ENCODE data around the gene ZYG11A.

The ZYG11A gene

DNA sequence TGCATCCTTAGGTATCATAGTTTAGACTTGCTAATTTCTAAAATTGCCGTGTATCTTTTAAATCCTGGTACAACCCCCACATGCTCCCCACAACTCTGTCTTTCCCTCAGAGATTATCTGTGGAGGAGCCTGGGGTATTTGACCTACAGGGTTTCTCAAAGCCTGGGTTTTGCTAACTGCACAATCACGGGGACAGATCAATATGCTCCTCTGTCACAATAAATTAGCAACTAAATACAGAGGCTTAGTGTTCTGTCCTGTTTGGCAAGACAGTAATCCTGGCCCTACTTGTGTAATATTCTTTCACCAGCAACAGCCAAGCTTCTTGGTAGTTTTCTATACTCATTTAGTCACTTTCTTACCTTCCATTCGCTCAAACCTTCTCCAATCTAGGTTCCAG, 70.5 kb downstream of the ZYG11A start:
- DNase-seq (ENCODE audit: extremely low read depth, insufficient read length): no peak
- H3K4me3 ChIP-seq (replicated peaks; ENCODE audit: low read depth, low read length): no peak overlapping the region
- no peaks in the 10 kb centered on the region for H3K27me3 ChIP-seq (replicated peaks; ENCODE audit: control insufficient read depth, insufficient read depth, low read length)
- no peaks in the 10 kb centered on the region for H3K36me3 ChIP-seq (ENCODE audit: control insufficient read depth, insufficient read depth, low read length)
- TF ChIP-seq, protein P1, sequence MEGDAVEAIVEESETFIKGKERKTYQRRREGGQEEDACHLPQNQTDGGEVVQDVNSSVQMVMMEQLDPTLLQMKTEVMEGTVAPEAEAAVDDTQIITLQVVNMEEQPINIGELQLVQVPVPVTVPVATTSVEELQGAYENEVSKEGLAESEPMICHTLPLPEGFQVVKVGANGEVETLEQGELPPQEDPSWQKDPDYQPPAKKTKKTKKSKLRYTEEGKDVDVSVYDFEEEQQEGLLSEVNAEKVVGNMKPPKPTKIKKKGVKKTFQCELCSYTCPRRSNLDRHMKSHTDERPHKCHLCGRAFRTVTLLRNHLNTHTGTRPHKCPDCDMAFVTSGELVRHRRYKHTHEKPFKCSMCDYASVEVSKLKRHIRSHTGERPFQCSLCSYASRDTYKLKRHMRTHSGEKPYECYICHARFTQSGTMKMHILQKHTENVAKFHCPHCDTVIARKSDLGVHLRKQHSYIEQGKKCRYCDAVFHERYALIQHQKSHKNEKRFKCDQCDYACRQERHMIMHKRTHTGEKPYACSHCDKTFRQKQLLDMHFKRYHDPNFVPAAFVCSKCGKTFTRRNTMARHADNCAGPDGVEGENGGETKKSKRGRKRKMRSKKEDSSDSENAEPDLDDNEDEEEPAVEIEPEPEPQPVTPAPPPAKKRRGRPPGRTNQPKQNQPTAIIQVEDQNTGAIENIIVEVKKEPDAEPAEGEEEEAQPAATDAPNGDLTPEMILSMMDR (IDR thresholded peaks at IDR 0.05; ENCODE audit: insufficient read depth, low read length, poor library complexity, severe bottlenecking): no peak

DNA sequence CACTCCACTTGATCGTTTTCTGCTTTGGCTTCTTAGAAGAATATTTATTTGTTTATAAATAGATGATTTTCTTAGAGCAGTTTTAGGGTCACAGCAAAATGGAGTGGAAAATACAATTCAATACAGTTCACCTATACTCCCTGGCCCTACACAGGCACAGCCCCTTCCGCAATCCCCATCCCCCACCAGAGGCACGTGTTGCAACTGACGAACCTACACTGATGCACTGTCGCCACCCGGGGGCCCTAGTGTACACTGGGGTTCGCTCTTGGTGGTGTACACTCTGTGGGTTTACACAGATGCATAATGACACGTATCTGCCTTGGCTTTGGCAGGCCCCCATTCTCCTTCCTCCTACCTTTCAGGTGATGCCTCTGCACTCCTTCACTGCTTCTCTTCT, 71.0 kb downstream of the ZYG11A start:
- TF ChIP-seq, protein P1 (IDR thresholded peaks at IDR 0.05; ENCODE audit: insufficient read depth, low read length, poor library complexity, severe bottlenecking): no peak
- Histone ChIP-seq H3K36me3 (ENCODE audit: control insufficient read depth, insufficient read depth, low read length) (no peaks in the 10 kb centered on the region), H3K27me3 (replicated peaks; ENCODE audit: control insufficient read depth, insufficient read depth, low read length) (no peaks in the 10 kb centered on the region), H3K4me3 (replicated peaks; ENCODE audit: low read depth, low read length) (no peak overlapping the region)
- DNase-seq (ENCODE audit: extremely low read depth, insufficient read length): no peak

DNA sequence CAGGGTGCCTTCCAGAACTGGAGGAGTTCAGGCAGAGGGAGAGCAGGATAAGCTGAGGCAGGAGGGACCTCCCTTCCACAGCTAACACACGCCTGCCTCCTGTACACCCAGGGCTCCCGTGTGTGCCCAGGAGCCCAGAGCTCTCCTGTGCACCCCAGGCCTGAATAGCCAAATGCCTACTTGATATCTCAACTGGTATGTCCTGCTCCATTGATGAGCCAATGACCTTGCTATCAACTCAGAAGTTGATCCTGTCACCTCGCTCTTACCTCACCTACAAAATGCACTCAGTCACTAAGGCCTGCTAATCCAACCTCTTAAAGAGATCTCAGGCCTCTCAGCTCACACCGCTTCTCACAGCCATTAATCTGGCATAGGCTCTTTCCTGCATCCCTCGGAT, 71.9 kb downstream of the ZYG11A start:
- Histone ChIP-seq H3K4me3 (replicated peaks; ENCODE audit: low read depth, low read length) (no peak overlapping the region), H3K36me3 (ENCODE audit: control insufficient read depth, insufficient read depth, low read length) (no peaks in the 10 kb centered on the region), H3K27me3 (replicated peaks; ENCODE audit: control insufficient read depth, insufficient read depth, low read length) (no peaks in the 10 kb centered on the region)
- no peak for DNase-seq (ENCODE audit: extremely low read depth, insufficient read length)
- TF ChIP-seq, protein P1 (IDR thresholded peaks at IDR 0.05; ENCODE audit: insufficient read depth, low read length, poor library complexity, severe bottlenecking): no peak

DNA sequence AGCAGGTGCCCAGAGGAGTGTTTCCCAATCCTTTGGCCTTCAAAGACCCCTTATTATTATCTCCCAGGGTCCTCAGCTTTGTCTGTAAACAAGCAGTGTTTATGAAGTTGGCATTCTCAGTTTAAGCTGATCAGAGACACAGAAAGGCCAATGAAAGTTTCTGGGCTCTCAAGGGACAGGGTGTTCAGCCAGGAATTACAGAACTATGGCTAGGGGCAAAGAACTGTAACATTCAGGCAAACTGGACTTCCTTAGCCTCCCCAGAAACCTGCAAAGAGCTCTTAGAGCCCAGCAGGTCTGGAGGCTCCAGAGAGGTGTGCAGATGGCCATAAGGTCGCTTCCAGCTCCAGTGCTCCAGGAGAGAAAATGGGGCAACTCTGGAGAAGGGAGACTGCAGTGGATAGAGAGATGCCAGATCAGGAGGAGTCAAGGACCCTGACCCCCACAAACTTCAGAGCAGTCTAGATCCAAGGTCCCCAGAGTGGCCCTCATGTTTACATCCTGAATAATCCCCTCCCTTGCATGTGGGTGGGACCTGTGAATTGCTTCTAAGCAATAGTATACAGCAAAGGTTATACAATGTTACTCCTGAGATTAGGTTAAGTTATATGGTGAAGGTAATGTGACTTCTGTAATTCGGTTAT, 72.8 kb downstream of the ZYG11A start:
- H3K4me3 ChIP-seq (replicated peaks; ENCODE audit: low read depth, low read length): no peak overlapping the region
- no peaks in the 10 kb centered on the region for H3K27me3 ChIP-seq (replicated peaks; ENCODE audit: control insufficient read depth, insufficient read depth, low read length)
- no peaks in the 10 kb centered on the region for H3K36me3 ChIP-seq (ENCODE audit: control insufficient read depth, insufficient read depth, low read length)
- DNase-seq (ENCODE audit: extremely low read depth, insufficient read length): no peak
- TF ChIP-seq, protein P1 (IDR thresholded peaks at IDR 0.05; ENCODE audit: insufficient read depth, low read length, poor library complexity, severe bottlenecking): no peak

DNA sequence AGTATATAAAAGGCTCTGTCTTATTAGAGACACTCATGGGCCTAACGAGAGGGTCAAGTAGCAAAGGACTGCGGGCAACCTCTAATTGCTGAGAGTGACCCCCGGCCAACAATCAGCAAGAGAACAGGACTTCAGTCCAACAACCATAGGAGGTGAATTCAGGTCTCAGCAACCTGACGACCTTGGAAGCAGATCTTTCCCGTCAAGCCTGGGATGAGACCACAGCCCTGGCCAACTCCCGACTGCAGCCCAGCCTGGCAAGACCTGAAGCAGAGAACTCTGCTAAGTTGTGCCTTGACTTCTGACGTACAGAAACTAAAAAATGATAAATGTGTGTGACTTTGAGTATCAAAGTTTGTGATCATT, 73.3 kb downstream of the ZYG11A start:
- Histone ChIP-seq H3K27me3 (replicated peaks; ENCODE audit: control insufficient read depth, insufficient read depth, low read length) (no peaks in the 10 kb centered on the region), H3K36me3 (ENCODE audit: control insufficient read depth, insufficient read depth, low read length) (no peaks in the 10 kb centered on the region), H3K4me3 (replicated peaks; ENCODE audit: low read depth, low read length) (no peak overlapping the region)
- TF ChIP-seq, protein P1 (IDR thresholded peaks at IDR 0.05; ENCODE audit: insufficient read depth, low read length, poor library complexity, severe bottlenecking): no peak
- DNase-seq (ENCODE audit: extremely low read depth, insufficient read length): no peak
